ENCODE measurements around the gene PP2D1. TPM values are rescaled to one million over a fixed set of nuclear protein-coding genes. Genes with fewer than 3 reads are reported as not detected.

The PP2D1 gene
- total RNA-seq, 1 experiment from 2014 or later: not detected

GRCh38 chr3:19948226-19948591 is 63.9 kb downstream of the PP2D1 start:
- ChIA-PET CTCF (interaction anchor here (0.8 kb wide), 1 partner anchor 92 kb away, joined by 3 read pairs; the partner anchor contains the start of gene KAT2B), POLR2A (interaction anchor here (1.0 to 1.7 kb wide), 2 partner anchors 93 to 238 kb away, joined by 3 to 7 read pairs; partner anchors contain the start of genes KAT2B and SGO1)
- peak overlapping the region; percentile 99 for H3K4me3 Mint-ChIP-seq
- H3K4me1 Mint-ChIP-seq: peaks cover 42% of the 10 kb centered on the region
- H3K9me3 Mint-ChIP-seq: no peaks in the 10 kb centered on the region
- no peaks in the 10 kb centered on the region for H3K27me3 Mint-ChIP-seq (ENCODE audit: low read depth)
- peaks cover 23% of the 10 kb centered on the region for H3K36me3 Mint-ChIP-seq
- H3K27ac Mint-ChIP-seq: peak overlapping the region; percentile 100
- TF ChIP-seq ZNF396 (CRISPR knock-in tag; IDR thresholded peaks at IDR 0.05; ENCODE audit: borderline replicate concordance): no peak
- DNase-seq (ENCODE audit: low spot score) (no peak), ATAC-seq (no peak)

- ATAC-seq (peak; percentile 26), DNase-seq (ENCODE audit: low spot score) (peak; percentile 35)
- H3K9me3 Mint-ChIP-seq: peaks cover 4% of the 10 kb centered on the region
- CTCF ChIA-PET: interaction anchor here (0.8 kb wide), 1 partner anchor 93 kb away, joined by 3 read pairs; the partner anchor contains the start of gene KAT2B
- POLR2A ChIA-PET: interaction anchor here (1.0 to 1.7 kb wide), 3 partner anchors 10 to 239 kb away, joined by 3 to 7 read pairs (median 5); partner anchors contain the start of genes KAT2B and SGO1
- H3K4me3 Mint-ChIP-seq: peak overlapping the region; percentile 99
- H3K27me3 Mint-ChIP-seq (ENCODE audit: low read depth): no peaks in the 10 kb centered on the region
- H3K27ac Mint-ChIP-seq: peak overlapping the region; percentile 100
- peaks cover 42% of the 10 kb centered on the region for H3K4me1 Mint-ChIP-seq
- peaks cover 24% of the 10 kb centered on the region for H3K36me3 Mint-ChIP-seq
- TF ChIP-seq IRF2 (CRISPR knock-in tag; IDR thresholded peaks at IDR 0.05; ENCODE audit: borderline replicate concordance, low read depth) (no peak), ZNF512 (CRISPR knock-in tag; IDR thresholded peaks at IDR 0.05; ENCODE audit: borderline replicate concordance) (no peak), ETV6 (CRISPR knock-in tag; IDR thresholded peaks at IDR 0.05) (0 out of 2 replicates have a peak, but pooled peaks have one; percentile 36), ESRRA (CRISPR knock-in tag; IDR thresholded peaks at IDR 0.05; ENCODE audit: borderline replicate concordance) (no peak), SP1 (CRISPR knock-in tag; conservative IDR thresholded peaks at IDR 0.05) (no peak), USF1 (CRISPR knock-in tag; IDR thresholded peaks at IDR 0.05) (no peak), SOX15 (CRISPR knock-in tag; IDR thresholded peaks at IDR 0.05) (no peak), HMGXB4 (CRISPR knock-in tag; IDR thresholded peaks at IDR 0.05) (no peak), ZNF671 (CRISPR knock-in tag; IDR thresholded peaks at IDR 0.05) (no peak), CTCF (IDR thresholded peaks at IDR 0.05) (no peak), ZNF138 (CRISPR knock-in tag; conservative IDR thresholded peaks at IDR 0.05) (no peak), ARID4B (CRISPR knock-in tag; IDR thresholded peaks at IDR 0.05; ENCODE audit: borderline replicate concordance) (peak; percentile 75; the same call in 1 of the 2 replicates), IRF1 (CRISPR knock-in tag; IDR thresholded peaks at IDR 0.05) (no peak), TP53 (CRISPR knock-in tag; IDR thresholded peaks at IDR 0.05) (no peak), FOXP4 (CRISPR knock-in tag; IDR thresholded peaks at IDR 0.05) (0 out of 2 replicates have a peak, but pooled peaks have one; percentile 9), NFYB (CRISPR knock-in tag; conservative IDR thresholded peaks at IDR 0.05; ENCODE audit: low read depth) (no peak)
These were observed 64.4 kb downstream of the PP2D1 start for GRCh38 chr3:19947549-19948225.

All from WTC11 (cell line).